ENCODE measurements around the gene CORO2B.

The CORO2B gene

DNA sequence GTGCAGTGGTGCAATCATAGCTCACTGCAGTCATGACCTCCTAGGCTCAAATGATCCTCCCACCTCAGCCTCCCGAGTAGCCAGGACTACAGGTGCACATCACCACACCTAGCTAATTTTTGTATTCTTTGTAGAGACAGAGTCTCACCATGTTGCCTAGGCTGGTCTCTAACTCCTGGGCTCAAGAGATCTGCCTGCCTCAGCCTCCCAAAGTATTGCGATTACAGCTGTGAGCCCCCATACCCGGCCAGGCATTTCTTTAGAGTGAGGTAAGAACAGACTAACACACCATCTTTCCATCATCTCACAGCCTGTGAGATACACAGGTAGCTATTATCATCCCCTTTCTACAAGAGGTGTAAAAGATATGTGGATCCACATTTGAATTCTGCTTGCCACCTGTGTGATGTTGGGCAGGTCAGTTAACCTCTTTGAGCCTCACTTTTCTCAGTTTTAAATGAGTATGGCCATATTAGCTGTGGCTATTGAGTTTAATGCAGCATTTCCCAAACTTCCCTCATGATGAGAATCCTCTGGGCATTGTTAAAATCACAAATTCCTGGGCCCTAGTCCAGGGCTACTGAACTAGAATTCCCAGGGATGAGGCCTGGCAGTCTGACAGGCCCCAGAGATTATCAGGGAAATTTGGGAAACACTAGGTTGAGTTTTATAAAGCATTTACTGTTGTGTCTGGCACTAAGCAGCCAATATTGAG, 195.9 kb downstream of the CORO2B start:
- no peak for DNase-seq (ENCODE audit: low spot score)

GRCh38 chr15:68775236-68775577, 196.4 kb downstream of the CORO2B start:
- no peak for DNase-seq (ENCODE audit: low spot score)

DNA sequence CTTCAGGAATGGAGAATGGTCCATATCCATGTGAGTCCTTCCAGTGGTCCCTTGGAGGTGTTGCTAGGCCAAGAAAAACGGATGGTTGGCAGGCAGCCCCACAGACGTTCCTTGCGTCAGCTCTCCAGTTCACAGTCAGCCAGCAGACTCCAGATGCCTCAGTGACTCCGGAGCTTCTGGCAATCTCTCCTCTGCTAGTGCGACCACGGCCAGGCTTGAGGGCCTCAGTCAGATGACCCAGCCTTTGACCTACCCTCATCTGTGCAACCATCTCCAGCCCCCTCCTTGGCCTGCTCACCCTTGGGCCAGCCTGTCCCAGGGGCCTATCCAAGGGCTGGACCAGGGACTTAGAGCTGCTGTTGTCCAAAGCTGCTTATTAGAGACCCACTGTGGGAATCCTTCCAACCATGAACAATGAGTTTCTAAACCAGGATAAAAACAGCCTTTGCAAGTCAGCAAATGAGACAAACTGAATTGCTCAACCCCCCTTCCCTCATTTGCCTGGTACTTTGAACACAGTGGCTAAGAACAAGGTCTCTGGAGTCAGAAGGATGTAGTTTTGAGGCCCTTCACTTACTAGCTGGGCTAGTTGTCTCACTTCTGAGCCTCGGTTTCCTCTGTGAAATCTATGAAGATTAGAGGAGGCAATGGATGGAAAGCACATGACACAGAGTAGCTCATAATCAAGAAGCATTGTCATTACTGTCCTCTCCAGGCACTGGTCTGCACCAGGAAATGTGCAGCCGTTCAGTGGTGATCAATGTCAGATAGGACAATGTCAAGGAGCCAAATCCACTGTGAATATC, 197.1 kb downstream of the CORO2B start:
- DNase-seq (ENCODE audit: low spot score): no peak

DNA sequence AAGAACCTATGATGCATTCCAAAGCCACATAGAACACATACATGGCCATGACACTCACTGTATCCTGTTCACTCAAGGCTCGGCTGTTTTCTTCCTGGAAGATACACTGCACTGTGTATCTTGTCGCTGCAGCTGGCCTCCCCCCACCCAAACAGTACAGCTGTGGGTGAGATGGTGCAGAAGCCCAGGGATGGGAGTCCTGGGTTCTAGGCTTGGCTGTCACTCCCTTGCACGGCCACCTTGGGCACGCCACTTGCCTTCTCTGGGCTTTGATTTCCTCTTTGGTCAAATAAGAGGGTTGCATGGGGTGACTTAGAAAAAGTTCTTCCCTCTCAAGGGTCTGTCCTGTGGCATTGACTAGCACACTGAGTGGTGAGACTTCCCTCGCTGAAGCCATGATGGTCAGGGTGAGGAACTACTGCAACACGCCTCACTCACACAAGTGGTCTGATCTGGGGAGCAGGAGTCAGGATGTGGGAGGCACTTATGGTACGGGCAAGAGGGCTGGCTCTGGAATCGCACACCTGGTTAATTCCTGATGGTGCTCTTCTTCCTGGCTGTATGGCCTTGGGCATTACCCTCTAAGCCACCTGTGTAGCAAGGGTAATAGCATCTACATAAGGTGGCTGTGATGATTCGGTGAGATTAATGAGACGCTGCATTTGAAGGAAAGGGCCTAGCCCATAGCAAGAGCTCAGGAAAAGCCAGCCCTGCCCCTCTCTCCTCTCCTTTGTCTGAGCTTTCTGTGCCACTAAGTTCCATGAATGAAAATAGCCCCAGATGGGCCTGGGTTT, 197.9 kb downstream of the CORO2B start:
- DNase-seq (ENCODE audit: low spot score): no peak

Data from kidney tubule cell (primary cell).